Loucy (cell line): ENCODE results near the gene SNX8.

Experiments used
- CTCF ChIP-seq: fragments of 200-600 bp; sonication (generic); conservative IDR thresholded peaks from 2 replicates; pipeline ENCODE4 v1.5.1; 2014; ENCODE audit warnings: mild to moderate bottlenecking, antibody characterized with exemption, low read length
- EZH2phosphoT487 ChIP-seq: fragments of 200-600 bp; IDR thresholded peaks from 2 replicates; pipeline ENCODE4 v1.6.1; 2018; ENCODE audit warnings: antibody characterized with exemption, mild to moderate bottlenecking, moderate library complexity, borderline replicate concordance

GRCh38 chr7:2225336-2225735 lies 88.9 kb downstream of the SNX8 start:
- TF ChIP-seq CTCF: no peak
- TF ChIP-seq EZH2phosphoT487: no peak
